DOHH2 (cell line): Measurements from ENCODE around the gene CAND2.

Experiments
- EZH2phosphoT487 ChIP-seq: fragments of 200-600 bp; sonication (generic); IDR thresholded peaks from 2 replicates; pipeline ENCODE4 v1.6.1; 2017; ENCODE audit warnings: borderline replicate concordance, mild to moderate bottlenecking, antibody characterized with exemption, low read length, moderate library complexity, mixed read lengths
- TF ChIP-seq, protein P1 (sequence below): fragments of 200-600 bp; sonication (generic); IDR thresholded peaks from one replicate; pipeline ENCODE4 v1.5.1; 2014; ENCODE audit warnings: antibody characterized with exemption, mild to moderate bottlenecking, low read depth, low read length; ENCODE audit not compliant: poor library complexity, severe bottlenecking

DNA sequence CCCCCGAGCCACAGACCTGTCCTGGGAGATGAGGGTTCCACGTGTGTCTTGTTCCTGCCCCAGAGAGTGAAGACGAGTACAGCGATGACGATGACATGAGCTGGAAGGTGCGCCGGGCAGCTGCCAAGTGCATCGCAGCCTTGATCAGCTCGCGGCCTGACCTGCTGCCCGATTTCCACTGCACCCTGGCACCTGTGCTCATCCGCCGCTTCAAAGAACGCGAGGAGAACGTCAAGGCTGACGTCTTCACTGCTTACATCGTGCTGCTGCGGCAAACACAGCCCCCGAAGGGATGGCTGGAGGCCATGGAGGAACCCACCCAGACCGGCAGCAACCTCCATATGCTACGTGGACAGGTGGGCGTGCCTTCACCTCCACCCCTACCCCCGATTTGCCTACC, 18.6 kb downstream of the CAND2 start:
- TF ChIP-seq, protein P1, sequence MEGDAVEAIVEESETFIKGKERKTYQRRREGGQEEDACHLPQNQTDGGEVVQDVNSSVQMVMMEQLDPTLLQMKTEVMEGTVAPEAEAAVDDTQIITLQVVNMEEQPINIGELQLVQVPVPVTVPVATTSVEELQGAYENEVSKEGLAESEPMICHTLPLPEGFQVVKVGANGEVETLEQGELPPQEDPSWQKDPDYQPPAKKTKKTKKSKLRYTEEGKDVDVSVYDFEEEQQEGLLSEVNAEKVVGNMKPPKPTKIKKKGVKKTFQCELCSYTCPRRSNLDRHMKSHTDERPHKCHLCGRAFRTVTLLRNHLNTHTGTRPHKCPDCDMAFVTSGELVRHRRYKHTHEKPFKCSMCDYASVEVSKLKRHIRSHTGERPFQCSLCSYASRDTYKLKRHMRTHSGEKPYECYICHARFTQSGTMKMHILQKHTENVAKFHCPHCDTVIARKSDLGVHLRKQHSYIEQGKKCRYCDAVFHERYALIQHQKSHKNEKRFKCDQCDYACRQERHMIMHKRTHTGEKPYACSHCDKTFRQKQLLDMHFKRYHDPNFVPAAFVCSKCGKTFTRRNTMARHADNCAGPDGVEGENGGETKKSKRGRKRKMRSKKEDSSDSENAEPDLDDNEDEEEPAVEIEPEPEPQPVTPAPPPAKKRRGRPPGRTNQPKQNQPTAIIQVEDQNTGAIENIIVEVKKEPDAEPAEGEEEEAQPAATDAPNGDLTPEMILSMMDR = no peak
- TF ChIP-seq EZH2phosphoT487 = no peak
